Renal cortical epithelial cell (primary cell): ENCODE data around the gene ATAD5. TPM values are rescaled to one million over a fixed set of nuclear protein-coding genes. Genes with fewer than 3 reads are reported as not detected.
"Not testable (repeated sequence)": the region's sequence is repeated elsewhere in the genome, so short reads cannot be mapped to it uniquely, and the experiment has no call there.

Experiments
- DNase-seq: peaks from one replicate; pipeline ENCODE4 v3.0.0-alpha.2; 2011; ENCODE audit warnings: low read depth
- total RNA-seq: library from RNA; depleted of rRNA; stranded (reverse); fragments of >200 nt; gene quantifications from 2 replicates; pipeline ENCODE4 v1.2.3, GENCODE V29; 2014

Gene ATAD5
- total RNA-seq, 1 donor from 2014 or later, result 0.85 TPM

DNA sequence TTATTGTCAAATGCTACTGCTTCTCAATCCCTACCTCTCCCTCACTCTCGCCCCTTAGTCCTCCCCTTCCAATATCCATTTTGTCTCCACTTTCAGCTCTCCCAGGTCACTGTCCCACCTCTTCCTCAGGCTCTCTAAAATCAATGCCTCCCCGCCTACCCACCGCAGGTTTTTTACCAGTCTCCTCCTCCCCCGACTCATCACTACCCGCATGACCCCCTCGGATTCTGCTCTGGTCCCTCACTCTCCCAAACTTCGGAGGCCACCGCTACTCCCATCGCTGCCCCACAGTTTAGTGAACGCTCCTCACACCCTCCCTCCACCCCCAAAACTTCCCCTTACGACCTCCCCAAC, 7.8 kb upstream of the ATAD5 start:
- DNase-seq, result no peak

DNA sequence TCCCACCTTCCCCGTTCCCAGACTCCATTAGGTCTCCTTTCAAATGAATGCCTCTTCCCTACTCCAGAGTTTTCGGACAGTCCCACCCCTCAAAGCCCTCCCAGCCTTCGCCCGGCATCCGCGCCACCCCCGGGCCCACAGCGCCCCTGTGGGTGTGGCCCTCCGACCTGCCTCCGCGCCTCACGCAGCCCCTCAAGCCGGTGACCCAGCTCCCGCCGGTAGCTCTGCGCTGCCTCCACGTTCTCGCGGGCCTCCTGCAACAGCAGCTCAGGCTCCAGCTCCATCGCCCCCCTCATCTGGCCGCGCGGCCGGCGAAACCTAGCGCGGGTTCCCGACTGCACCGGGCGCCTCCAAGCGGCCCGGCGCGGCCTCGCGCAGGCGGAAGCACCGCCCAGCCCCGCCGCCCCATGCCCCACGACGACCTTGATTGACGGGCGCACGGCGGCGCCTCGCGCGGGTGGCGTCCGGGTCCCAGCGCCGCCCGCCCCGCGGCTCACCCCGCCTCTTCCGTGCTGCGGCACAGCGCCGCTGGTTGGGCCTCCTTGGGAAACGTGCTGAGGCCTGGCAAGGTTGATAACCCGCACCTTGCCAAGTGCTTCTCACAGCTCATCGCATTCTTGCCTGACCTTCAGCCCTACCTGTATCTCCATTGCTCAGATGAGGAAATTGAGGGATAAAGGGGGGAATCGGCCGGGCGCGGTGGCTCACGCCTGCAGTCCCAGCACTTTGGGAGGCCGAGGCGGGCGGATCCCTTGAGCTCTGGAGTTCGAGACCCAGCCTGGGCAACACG, 7.2 kb upstream of the ATAD5 start, which contains the start of gene CRLF3:
Gene CRLF3 (minus strand): TSS at position 337 of the 790 bp plus-strand sequence. CDS start 41 bp downstream, at position 296.
- DNase-seq, result peak; percentile 64

GRCh38 chr17:30827082-30827481, 4.7 kb upstream of the ATAD5 start:
- DNase-seq, result no peak

DNA sequence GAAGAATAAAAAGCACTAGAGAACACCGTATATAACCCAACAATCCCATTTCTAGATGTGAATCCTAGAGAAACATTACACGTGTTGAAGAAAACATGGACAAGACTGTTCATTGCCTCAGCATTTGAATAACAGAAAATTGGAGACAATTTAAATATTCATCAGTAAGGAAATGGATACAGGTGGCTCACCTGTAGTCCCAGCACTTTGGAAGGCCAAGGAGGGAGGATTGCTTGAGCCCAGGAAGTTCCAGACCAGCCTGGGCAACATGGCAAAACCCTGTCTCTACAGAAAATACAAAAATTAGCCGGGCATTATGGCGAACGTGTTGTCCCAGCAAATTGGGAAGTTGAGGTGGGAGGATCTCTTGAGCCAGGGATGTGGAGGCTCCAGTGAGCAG, 2.7 kb upstream of the ATAD5 start:
- DNase-seq, result no peak

DNA sequence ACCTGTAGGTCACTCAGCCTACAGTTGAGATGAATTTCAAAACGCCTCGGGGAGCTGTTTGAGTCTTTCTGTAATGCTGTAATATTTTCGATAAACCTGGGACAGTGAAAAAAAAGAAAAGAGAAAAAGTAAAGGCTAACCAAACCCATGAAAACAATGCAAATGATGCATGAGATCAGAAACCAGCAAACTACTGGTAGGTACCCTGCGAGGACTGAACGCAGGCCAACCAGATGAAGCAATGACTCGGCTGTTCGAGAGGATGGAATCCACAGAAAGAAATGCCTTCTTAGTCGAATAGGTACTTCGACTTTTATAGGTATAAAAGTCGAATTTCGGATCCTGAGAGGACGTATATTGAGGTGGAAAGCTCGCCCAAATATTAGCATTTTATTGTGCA, 509 bp upstream of the ATAD5 start:
- peak; percentile 26 for DNase-seq

DNA sequence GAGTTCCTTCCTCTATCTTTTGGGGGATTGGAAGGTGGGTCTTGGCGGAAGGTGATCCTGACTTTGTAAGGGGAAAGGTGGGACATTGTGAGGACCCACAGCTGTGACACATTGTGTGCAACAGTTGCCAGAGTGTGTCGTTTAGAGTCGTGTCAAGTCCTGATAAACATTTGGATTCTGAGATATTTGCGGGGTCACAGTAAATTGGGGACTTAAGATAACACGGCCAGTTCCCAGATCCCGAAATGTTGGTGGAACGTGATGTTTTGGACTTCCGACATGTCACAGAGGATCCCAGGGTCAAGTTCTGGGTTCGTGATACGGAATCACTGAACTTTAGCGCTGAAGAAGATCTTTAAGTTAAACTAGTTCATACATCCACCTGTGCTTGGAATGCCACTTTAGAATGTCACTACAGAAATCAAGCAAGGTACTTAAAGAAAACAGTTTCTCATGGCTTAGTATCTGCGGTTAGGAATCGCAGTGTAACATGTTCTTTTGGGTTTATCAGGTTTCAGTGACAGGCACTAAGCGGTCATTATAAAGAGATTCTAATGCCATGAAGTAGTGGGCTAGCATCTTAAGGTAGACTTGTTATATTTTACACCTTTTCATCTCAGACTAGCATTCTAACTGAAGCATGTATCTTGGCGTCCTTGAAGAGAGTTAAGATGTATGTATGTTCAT, 815 bp downstream of the ATAD5 start:
- no peak for DNase-seq

- no peak for DNase-seq
These were observed 6.5 kb downstream of the ATAD5 start for GRCh38 chr17:30838202-30838807.

- no peak for DNase-seq
These were observed 9.0 kb downstream of the ATAD5 start for GRCh38 chr17:30840771-30841170.

DNA sequence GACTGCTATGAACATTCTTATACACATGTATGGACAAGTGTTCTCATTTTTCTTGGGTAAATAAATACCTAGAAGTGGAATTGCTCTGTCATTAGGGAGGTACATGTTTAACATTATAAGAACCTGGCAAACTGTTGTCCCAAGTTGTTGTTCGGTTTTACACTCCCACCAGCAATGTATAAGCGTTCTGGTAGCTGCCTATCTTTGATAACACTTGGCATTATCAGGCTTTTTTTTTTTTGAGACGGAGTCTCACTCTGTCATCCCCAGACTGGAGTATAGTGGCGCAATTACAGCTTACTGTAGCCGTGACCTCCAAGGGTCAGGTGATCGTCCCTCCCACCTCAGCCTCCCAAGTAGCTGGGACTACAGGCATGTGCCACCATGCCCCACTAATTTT, 16.3 kb downstream of the ATAD5 start:
- no peak for DNase-seq

GRCh38 chr17:30854146-30854545, 22.4 kb downstream of the ATAD5 start:
- DNase-seq, result no peak

DNA sequence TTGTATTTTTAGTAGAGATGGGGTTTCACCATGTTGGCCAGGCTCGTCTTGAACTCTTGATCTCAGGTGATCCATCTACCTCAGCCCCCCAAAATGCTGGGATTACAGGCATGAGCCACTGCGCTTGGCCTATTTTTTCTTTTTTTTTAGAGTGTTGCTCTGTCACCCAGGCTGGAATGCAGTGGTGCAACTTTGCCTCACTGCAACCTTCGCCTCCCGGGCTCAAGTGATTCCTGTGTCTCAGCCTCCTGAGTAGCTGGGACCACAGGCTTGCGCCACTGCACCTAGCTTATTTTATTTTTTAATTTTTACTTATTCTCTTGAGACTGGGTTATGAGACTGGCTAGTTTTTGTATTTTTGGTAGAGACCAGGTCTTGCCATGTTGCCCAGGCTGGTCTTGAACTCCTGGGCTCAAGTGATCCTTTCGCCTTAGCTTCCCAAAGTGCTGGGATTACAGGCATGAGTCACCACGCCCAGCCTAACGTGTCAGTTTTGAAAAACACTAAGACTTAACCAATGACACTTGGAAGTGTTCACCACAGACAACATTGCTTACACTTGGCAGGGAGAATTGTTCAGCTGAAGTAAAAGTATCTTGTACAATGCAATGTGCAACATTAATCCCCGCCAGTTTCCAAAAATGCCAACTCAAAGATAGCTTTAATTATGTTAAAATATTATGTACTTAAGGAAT, 26.9 kb downstream of the ATAD5 start:
- DNase-seq, result peak; percentile 3

DNA sequence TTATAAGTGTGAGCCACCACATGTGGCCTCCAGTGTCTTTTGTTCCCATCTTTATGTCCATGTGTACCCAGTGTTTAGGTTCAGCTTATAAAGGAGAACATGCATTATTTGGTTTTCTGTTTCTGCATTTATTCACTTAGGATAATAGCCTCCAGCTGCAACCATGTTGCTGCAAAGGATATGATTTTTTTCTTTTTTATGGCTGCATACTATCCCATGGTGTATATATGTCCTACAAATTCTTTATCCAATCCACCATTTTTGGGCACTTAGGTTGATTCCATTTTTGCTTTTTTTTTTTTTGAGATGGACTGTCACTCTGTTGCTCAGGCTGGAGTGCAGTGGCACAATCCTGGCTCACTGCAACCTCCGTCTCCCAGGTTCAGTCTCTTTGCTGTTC, 32.9 kb downstream of the ATAD5 start:
- no peak for DNase-seq

DNA sequence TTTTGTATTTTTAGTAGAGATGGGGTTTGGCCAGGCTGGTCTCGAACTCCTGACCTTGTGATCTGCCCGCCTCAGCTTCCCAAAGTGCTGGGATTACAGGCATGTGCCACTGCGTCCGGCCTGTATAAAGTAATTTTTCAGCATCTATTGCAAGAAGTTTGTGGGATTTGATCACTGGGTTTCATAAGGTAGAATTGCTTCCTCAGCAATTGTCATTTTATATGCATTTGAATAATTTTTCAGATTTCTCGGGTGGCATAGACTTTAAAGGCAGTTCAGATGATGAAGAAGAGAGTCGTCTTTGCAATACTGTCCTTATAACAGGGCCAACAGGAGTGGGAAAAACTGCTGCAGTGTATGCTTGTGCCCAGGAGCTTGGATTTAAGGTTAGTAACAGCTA, 37.2 kb downstream of the ATAD5 start:
- no peak for DNase-seq

DNA sequence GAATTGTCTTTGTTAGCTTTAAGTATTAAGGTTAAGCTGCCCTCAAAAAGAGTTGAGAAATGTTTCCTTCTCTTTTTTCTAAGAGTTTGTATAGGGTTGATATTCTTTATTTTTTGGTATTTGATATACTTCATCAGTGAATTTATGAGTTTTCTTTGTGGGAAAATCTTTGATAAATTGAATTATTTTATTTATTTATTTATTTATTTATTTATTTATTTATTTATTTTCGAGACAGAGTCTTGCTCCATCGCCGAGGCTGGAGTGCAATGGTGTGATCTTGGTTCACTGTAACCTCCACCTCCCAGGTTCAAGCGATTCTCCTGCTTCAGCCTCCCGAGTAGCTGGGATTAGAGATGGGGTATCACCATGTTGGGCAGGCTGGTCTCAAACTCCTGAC, 54.4 kb downstream of the ATAD5 start:
- no peak for DNase-seq

DNA sequence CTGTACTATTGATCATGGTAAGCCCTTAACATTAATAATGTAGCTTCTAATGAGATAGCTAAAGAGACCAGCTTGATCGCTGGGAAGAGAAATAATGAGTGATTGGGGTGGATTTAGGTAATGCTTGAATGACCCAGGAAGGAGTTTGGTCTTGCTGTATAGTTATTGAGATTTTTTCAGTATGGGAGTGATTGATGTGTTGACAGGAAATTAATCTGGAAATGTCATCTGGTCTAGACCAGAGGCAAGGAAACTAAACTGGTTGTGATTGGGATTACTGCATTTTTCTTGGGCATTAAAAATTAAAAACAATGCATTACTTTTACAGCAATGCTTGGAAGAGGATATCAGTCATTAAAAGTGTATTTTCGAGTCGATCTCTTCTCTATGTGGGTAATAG, 62.5 kb downstream of the ATAD5 start:
- no peak for DNase-seq

GRCh38 chr17:30897311-30897710, 65.5 kb downstream of the ATAD5 start:
- DNase-seq, result no peak

DNA sequence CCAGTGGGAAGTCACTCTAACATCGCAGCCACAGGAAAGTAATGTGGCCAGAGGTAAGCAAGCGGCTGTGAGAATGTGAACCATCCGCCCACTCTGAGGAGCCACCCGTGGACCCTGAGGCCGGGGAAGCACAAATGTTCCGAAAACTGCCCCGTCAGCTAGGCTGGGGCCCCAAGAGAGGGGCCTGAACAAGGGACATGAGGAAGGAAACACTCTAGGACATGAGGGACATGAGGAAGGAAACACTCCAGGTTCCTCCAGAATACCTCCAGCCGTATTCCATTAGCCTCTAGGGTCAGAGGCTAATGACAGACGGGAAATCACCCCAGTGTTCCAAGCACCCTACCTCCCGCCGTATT, 74.0 kb downstream of the ATAD5 start:
- peak; percentile 15 for DNase-seq

DNA sequence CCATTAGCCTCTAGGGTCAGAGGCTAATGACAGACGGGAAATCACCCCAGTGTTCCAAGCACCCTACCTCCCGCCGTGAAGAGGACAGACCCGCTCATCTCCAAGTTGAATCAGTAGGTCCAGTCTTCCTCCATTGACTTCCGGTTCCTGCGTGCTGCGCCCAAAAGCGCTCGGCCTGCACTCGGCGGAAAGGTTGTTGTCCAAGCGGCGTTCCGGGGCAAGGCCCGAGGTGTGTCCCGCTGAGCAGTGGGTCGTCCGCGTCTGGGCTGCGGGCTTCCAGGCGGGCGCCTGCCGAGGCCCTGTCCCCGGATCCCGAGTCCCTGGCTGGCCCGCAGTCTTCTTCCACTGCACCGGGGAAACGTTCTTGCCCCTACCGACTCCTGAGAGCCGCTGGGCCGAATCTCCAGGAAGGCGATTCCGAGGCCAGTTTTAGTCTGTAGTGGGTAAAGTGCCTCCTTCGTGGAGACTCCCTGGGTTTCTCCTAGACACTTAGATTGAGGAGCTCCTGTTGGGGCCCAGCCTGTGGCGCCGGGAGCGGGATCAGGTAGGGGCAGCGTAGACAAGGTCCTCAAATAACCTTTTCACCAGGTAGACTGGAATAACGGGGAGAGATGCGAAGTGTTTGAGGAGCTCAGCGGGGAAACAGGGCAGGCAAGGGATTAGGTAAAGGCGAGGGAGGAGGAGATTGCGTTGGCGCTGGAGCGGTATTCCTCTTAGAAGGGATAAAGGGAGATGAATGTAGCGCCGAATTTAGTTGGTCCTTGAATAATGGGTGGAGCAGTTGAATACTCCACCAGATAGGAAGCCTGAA, 74.5 kb downstream of the ATAD5 start, which contains the start of gene TEFM:
Gene TEFM (minus strand): TSS at position 138 of the 811 bp plus-strand sequence. CDS start 40 bp downstream, at position 98.
- peak; percentile 78 for DNase-seq

- DNase-seq, result no peak
These were observed 77.1 kb downstream of the ATAD5 start for GRCh38 chr17:30908717-30909420.

- DNase-seq, result not testable (repeated sequence)
These were observed 78.4 kb downstream of the ATAD5 start for GRCh38 chr17:30910151-30910550.

GRCh38 chr17:30913955-30914354, 82.2 kb downstream of the ATAD5 start:
- no peak for DNase-seq
